Activated CD4-positive, alpha-beta T cell treated with anti-CD3 and anti-CD28 coated beads, Interleukin-2, amount 10 ng/mL, durations not matched to agents 7 days and 5 days (primary cell): ENCODE measurements around the gene KDM5C. TPM values are rescaled to one million over a fixed set of nuclear protein-coding genes. Genes with fewer than 3 reads are reported as not detected.

Experiments
- CTCF ChIA-PET: fragments of 350-600 bp; sonication (Branson Sonifier 250); formaldehyde crosslinking; loops from one replicate; lab custom pipeline; 2021; ENCODE audit warnings: antibody characterized with exemption; lab: Charles Lee
- POLR2A ChIA-PET: fragments of 350-600 bp; sonication (Branson Sonifier 250); formaldehyde crosslinking; loops from one replicate; lab custom pipeline; 2021; ENCODE audit warnings: antibody characterized with exemption; lab: Charles Lee
- DNase-seq: peaks from one replicate; pipeline ENCODE4 v3.0.0-alpha.2; 2020
- H3K27ac Mint-ChIP-seq: one replicate; pipeline ENCODE4 v1.8.0; 2021; ENCODE audit warnings: mild to moderate bottlenecking, moderate library complexity, mixed read lengths
- H3K27me3 Mint-ChIP-seq: one replicate; pipeline ENCODE4 v1.8.0; 2021; ENCODE audit warnings: mixed read lengths
- H3K36me3 Mint-ChIP-seq: one replicate; pipeline ENCODE4 v1.8.0; 2021; ENCODE audit warnings: low read depth, mixed read lengths
- H3K4me1 Mint-ChIP-seq: one replicate; pipeline ENCODE4 v1.8.0; 2021; ENCODE audit warnings: mixed read lengths
- H3K4me3 Mint-ChIP-seq: one replicate; pipeline ENCODE4 v1.8.0; 2021; ENCODE audit warnings: mild to moderate bottlenecking, moderate library complexity, mixed read lengths
- H3K9me3 Mint-ChIP-seq: one replicate; pipeline ENCODE4 v1.8.0; 2021; ENCODE audit warnings: mixed read lengths
- total RNA-seq, 2 experiments: library from RNA; stranded (reverse); gene quantifications; one replicate each; pipeline ENCODE4 v1.2.3, GENCODE V29; 2021

Gene KDM5C
- total RNA-seq, 2 experiments from 2014 or later = 77.2 to 81.2 TPM

DNA sequence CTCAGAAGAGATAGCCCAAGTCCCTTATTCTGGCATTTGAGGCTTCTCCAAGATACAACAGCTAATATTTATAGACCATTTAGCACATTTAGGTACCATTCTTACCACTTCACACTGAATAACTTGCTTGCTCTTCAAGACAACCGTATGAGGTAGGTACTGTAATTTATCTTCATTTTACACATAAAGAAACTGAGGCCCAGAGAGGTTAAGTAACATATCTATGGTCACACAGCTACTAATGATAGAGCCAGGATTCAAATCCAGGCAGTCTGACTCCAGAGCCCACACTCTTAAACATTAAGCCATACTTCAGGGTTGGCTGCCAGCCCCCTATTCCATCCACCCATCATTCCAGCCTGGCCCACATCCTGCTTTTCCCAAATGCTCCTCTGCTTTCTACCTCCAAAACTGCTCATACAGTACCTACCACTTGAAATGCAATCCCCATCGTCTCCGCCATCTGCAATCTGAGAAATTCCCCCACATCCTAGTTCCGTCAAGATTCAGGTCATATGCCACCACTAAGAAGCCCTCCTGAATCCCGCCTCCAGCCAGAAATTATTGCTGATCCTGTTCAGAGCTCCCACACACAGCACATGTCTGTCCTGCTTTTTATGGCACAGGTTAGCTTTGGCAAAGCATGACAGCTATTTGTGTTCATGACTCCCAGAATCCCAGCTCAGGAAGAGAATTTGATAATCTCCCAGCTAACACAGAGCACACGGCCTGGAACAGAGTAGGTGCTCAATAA is 32.8 kb upstream of the KDM5C start:
- no peaks in the 10 kb centered on the region for H3K36me3 Mint-ChIP-seq
- peaks cover 21% of the 10 kb centered on the region for H3K4me1 Mint-ChIP-seq
- no peak overlapping the region for H3K27ac Mint-ChIP-seq
- no peaks in the 10 kb centered on the region for H3K9me3 Mint-ChIP-seq
- ChIA-PET CTCF (interaction anchor here (0.9 to 1.3 kb wide), 2 partner anchors 17 to 26 kb away, joined by 3 read pairs; no protein-coding TSS in a partner anchor), POLR2A (no interaction called here)
- H3K27me3 Mint-ChIP-seq = peaks cover 10% of the 10 kb centered on the region
- DNase-seq = no peak
- no peak overlapping the region for H3K4me3 Mint-ChIP-seq

DNA sequence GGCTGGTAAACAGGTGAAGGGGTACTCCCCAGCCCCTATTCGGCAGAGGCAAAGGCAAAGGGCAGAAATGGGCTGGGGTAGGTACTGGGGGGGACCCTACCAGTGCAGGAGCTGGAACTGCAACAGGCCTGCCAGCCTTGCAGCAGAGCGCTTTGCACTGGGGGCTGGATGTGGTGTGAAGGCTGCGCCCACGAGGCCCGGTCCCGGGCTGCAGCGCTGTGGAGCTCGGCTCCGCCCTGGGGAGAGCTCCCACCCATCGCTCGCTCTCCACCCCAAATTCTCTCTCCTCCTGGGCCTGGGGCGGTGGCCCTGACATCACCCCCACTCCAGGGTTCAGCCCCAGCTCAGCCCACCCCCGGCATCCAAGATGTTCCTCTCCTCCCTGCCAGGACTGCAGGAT is 32.2 kb upstream of the KDM5C start:
- H3K4me1 Mint-ChIP-seq = peaks cover 14% of the 10 kb centered on the region
- no peaks in the 10 kb centered on the region for H3K36me3 Mint-ChIP-seq
- H3K4me3 Mint-ChIP-seq = no peak overlapping the region
- no peak overlapping the region for H3K27ac Mint-ChIP-seq
- ChIA-PET POLR2A (no interaction called here), CTCF (interaction anchor here (0.9 to 1.3 kb wide), 3 partner anchors 17 to 25 kb away, joined by 3 to 4 read pairs (median 3); no protein-coding TSS in a partner anchor)
- DNase-seq = no peak
- no peaks in the 10 kb centered on the region for H3K9me3 Mint-ChIP-seq
- H3K27me3 Mint-ChIP-seq = peaks cover 10% of the 10 kb centered on the region

DNA sequence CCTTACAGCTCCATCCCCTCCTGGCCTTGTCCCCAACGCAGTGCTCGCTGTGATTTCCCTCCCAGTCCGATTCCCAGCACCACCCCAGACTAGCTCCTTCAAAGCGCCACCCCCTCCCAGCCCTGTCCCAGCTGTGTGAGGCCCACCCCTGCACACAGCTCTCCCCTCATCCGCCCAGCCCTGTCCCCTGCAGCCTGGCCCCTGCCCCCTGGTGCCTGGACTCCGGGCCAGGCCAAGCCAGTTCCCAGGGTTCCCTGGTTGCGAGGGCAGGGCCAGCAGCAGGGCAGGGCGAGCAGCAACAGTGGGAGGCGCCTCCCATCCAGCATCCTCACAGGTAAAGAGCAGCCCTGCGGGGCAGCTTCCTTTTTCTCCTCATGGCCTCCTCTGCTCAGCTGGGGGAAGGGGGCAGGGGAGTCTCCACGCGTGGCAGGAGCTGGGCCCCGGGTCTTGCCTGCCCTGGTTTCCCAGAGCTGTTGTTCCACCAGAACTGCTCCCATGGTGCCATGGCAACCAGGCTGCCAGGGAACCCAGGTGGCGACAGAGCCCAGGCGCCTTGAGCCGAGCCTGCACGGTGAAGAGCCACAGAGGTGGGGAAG is 31.5 kb upstream of the KDM5C start:
- peaks cover 8% of the 10 kb centered on the region for H3K4me1 Mint-ChIP-seq
- ChIA-PET POLR2A (interaction anchor here (0.6 kb wide), 1 partner anchor 9 kb away, joined by 3 read pairs; no protein-coding TSS in a partner anchor), CTCF (interaction anchor here (1.1 to 1.3 kb wide), 2 partner anchors 20 to 24 kb away, joined by 3 to 4 read pairs; no protein-coding TSS in a partner anchor)
- no peak overlapping the region for H3K4me3 Mint-ChIP-seq
- H3K27ac Mint-ChIP-seq = no peak overlapping the region
- peaks cover 9% of the 10 kb centered on the region for H3K27me3 Mint-ChIP-seq
- H3K36me3 Mint-ChIP-seq = no peaks in the 10 kb centered on the region
- no peaks in the 10 kb centered on the region for H3K9me3 Mint-ChIP-seq
- no peak for DNase-seq

DNA sequence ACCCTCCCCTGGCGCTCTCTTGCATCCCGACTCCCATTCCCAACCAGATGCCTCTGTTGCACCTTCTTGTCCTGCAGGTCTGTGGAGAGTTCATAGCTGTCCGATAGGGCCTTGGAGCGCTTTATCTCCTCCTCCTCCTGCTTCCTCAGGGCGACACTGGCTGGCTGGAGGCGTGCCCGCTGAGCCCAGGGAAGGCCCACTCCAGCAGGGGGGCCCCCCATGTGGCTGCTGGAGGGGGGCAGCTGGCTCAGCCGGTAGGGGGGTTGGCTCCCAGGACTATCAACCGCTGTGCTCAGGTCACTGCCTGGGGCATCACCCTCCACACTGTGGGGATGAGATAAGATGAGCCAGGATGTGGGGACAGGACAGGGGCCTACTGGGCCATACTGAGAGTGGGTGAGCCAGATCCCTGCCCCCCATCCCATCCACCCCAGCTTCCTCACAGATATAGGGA is 30.8 kb upstream of the KDM5C start:
- H3K27ac Mint-ChIP-seq = no peak overlapping the region
- H3K9me3 Mint-ChIP-seq = no peaks in the 10 kb centered on the region
- no peak overlapping the region for H3K4me3 Mint-ChIP-seq
- ChIA-PET POLR2A (interaction anchor here (0.6 kb wide), 1 partner anchor 8 kb away, joined by 3 read pairs; no protein-coding TSS in a partner anchor), CTCF (interaction anchor here (0.6 to 1.0 kb wide), 2 partner anchors 9 to 274 kb away, joined by 3 read pairs; no protein-coding TSS in a partner anchor)
- peaks cover 6% of the 10 kb centered on the region for H3K27me3 Mint-ChIP-seq
- H3K4me1 Mint-ChIP-seq = peaks cover 4% of the 10 kb centered on the region
- DNase-seq = no peak
- H3K36me3 Mint-ChIP-seq = no peaks in the 10 kb centered on the region

- H3K4me1 Mint-ChIP-seq = no peaks in the 10 kb centered on the region
- DNase-seq = no peak
- ChIA-PET POLR2A (no interaction called here), CTCF (interaction anchor here (0.6 to 1.0 kb wide), 2 partner anchors 9 to 346 kb away, joined by 3 to 4 read pairs; no protein-coding TSS in a partner anchor)
- H3K9me3 Mint-ChIP-seq = no peaks in the 10 kb centered on the region
- no peak overlapping the region for H3K27ac Mint-ChIP-seq
- H3K27me3 Mint-ChIP-seq = peaks cover under 1% of the 10 kb centered on the region
- no peaks in the 10 kb centered on the region for H3K36me3 Mint-ChIP-seq
- no peak overlapping the region for H3K4me3 Mint-ChIP-seq
These were observed 29.8 kb upstream of the KDM5C start for GRCh38 chrX:53254570-53255461.

GRCh38 chrX:53253293-53254020 is 28.4 kb upstream of the KDM5C start:
- no peak for DNase-seq
- H3K4me1 Mint-ChIP-seq = no peaks in the 10 kb centered on the region
- H3K27ac Mint-ChIP-seq = no peak overlapping the region

GRCh38 chrX:53251307-53251706 is 26.3 kb upstream of the KDM5C start:
- CTCF ChIA-PET = interaction anchor here (1.4 to 1.9 kb wide), 3 partner anchors 11 to 77 kb away, joined by 3 to 4 read pairs (median 4); no protein-coding TSS in a partner anchor
- H3K27ac Mint-ChIP-seq = no peak overlapping the region
- no peaks in the 10 kb centered on the region for H3K4me1 Mint-ChIP-seq

More at GRCh38 chrX:53253293-53254020, 28.4 kb upstream of the KDM5C start:
- no peak overlapping the region for H3K4me3 Mint-ChIP-seq
- ChIA-PET CTCF (interaction anchor here (1.7 kb wide), 1 partner anchor 60 kb away, joined by 5 read pairs; no protein-coding TSS in a partner anchor), POLR2A (no interaction called here)
- H3K36me3 Mint-ChIP-seq = no peaks in the 10 kb centered on the region
- H3K9me3 Mint-ChIP-seq = no peaks in the 10 kb centered on the region
- H3K27me3 Mint-ChIP-seq = no peaks in the 10 kb centered on the region

GRCh38 chrX:53250556-53250955 is 25.5 kb upstream of the KDM5C start:
- no peak for DNase-seq
- ChIA-PET CTCF (interaction anchor here (1.9 kb wide), 1 partner anchor 77 kb away, joined by 4 read pairs; no protein-coding TSS in a partner anchor), POLR2A (no interaction called here)
- Mint-ChIP-seq H3K27me3 (no peaks in the 10 kb centered on the region), H3K9me3 (no peaks in the 10 kb centered on the region), H3K36me3 (no peaks in the 10 kb centered on the region), H3K4me3 (no peak overlapping the region), H3K4me1 (no peaks in the 10 kb centered on the region), H3K27ac (no peak overlapping the region)

More at GRCh38 chrX:53251307-53251706, 26.3 kb upstream of the KDM5C start:
- Mint-ChIP-seq H3K9me3 (no peaks in the 10 kb centered on the region), H3K36me3 (no peaks in the 10 kb centered on the region), H3K4me3 (no peak overlapping the region), H3K27me3 (no peaks in the 10 kb centered on the region)
- POLR2A ChIA-PET = no interaction called here
- DNase-seq = no peak

DNA sequence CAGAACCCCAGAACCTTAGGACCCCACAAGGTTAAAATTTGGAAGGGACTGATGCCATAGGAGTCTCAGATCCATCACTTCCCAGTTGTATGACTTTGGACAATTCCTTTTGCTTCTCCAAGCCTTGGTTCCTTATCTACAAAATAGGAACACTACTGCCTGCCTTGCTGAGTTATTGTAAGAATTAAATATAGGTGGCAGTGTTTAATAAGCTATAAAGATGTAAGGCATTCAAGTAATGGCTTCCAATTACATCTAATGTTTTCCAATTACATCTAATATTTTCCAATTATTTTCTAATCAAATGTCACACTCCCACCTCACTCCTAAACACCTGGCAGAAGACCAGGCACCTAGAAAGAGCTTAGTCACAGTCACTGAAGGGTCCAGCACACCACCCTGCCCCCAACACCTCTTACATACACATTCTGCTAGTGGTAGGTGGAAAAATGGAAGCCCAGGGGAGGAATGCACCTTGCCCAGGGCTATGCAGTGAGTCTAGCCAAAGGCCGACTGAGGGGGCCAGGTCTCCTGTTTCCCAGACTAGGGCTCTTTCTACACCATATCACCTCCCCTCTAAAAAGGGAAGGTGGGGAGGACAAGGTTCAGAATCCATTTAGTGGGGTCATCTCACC is 24.5 kb upstream of the KDM5C start:
- H3K27me3 Mint-ChIP-seq = no peaks in the 10 kb centered on the region
- DNase-seq = no peak
- H3K4me1 Mint-ChIP-seq = no peaks in the 10 kb centered on the region
- CTCF ChIA-PET = interaction anchor here (1.8 kb wide), 1 partner anchor 10 kb away, joined by 6 read pairs; no protein-coding TSS in a partner anchor
- POLR2A ChIA-PET = no interaction called here
- no peak overlapping the region for H3K27ac Mint-ChIP-seq
- no peaks in the 10 kb centered on the region for H3K36me3 Mint-ChIP-seq
- no peaks in the 10 kb centered on the region for H3K9me3 Mint-ChIP-seq
- no peak overlapping the region for H3K4me3 Mint-ChIP-seq

DNA sequence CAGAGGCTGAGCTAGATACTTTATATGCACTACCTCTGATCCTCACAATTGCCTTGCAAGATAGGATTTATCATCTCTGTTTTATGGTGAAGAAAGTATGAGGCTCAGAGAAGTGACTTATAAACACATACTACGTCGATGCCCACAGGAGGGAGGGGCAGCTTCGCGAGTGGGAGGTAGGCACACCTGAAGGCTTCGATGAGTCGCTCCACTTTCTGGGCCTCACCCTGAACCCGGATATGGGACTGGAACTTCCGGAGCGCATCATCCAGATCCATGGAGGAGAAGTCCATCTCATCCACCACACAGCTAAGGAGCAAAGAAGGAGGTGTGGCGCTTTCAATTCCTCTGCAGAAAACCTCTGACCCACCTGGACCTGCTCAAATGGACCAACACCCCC is 22.9 kb upstream of the KDM5C start:
- H3K27me3 Mint-ChIP-seq = no peaks in the 10 kb centered on the region
- no peaks in the 10 kb centered on the region for H3K9me3 Mint-ChIP-seq

GRCh38 chrX:53246231-53246630 is 21.2 kb upstream of the KDM5C start:
- Mint-ChIP-seq H3K27ac (no peak overlapping the region), H3K36me3 (no peaks in the 10 kb centered on the region), H3K27me3 (no peaks in the 10 kb centered on the region), H3K4me1 (no peaks in the 10 kb centered on the region), H3K4me3 (no peak overlapping the region), H3K9me3 (no peaks in the 10 kb centered on the region)
- ChIA-PET POLR2A (no interaction called here), CTCF (interaction anchor here (1.1 kb wide), 1 partner anchor 9 kb away, joined by 3 read pairs; no protein-coding TSS in a partner anchor)
- DNase-seq = no peak

More for the DNA sequence above, 22.9 kb upstream of the KDM5C start:
- no peaks in the 10 kb centered on the region for H3K4me1 Mint-ChIP-seq
- ChIA-PET CTCF (interaction anchor here (1.5 to 1.8 kb wide), 2 partner anchors 8 to 125 kb away, joined by 3 to 6 read pairs; no protein-coding TSS in a partner anchor), POLR2A (interaction anchor here (0.7 kb wide), 1 partner anchor 8 kb away, joined by 3 read pairs; no protein-coding TSS in a partner anchor)
- no peak for DNase-seq
- no peak overlapping the region for H3K27ac Mint-ChIP-seq
- H3K4me3 Mint-ChIP-seq = no peak overlapping the region
- H3K36me3 Mint-ChIP-seq = no peaks in the 10 kb centered on the region
